OCI-LY7 (cell line): ENCODE results near the gene KCNQ1OT1. TPM values are rescaled to one million over a fixed set of nuclear protein-coding genes. Genes with fewer than 3 reads are reported as not detected.

Experiments used
- BruUV-seq: library from RNA; stranded (reverse); fragments of 400-500 nt; replicated peaks from 2 replicates; lab custom pipeline; 2021; lab: Mats Ljungman, UMichigan
- CTCF ChIA-PET: fragments of 300-600 bp; sonication (Branson Sonifier 250); formaldehyde crosslinking; loops from one replicate; lab custom pipeline; 2022; ENCODE audit warnings: antibody characterized with exemption; ENCODE audit not compliant: unreplicated experiment; lab: Charles Lee
- POLR2A ChIA-PET: fragments of 300-600 bp; sonication (Branson Sonifier 250); formaldehyde crosslinking; loops from one replicate; lab custom pipeline; 2022; ENCODE audit warnings: antibody characterized with exemption; lab: Charles Lee
- DNase-seq: peaks from one replicate; pipeline ENCODE4 v3.0.0-alpha.2; 2015; ENCODE audit warnings: low spot score
- H2AFZ ChIP-seq: fragments of 200-600 bp; sonication (generic), shearing (Covaris generic); 2 replicates; pipeline ENCODE4 v1.6.1; 2014; ENCODE audit warnings: mild to moderate bottlenecking, antibody characterized with exemption, low read length, moderate library complexity
- H3K27ac ChIP-seq: fragments of 200-600 bp; sonication (generic); 2 replicates; pipeline ENCODE4 v1.5.1; 2014; ENCODE audit warnings: mixed run types, low read depth, mild to moderate bottlenecking, moderate library complexity, low read length, inconsistent platforms; ENCODE audit not compliant: poor library complexity, severe bottlenecking
- H3K36me3 ChIP-seq: fragments of 200-600 bp; sonication (generic); 2 replicates; pipeline ENCODE4 v1.6.1; 2014; ENCODE audit warnings: mild to moderate bottlenecking, antibody characterized with exemption, low read length, moderate library complexity, mixed read lengths; ENCODE audit not compliant: insufficient read depth
- H3K4me1 ChIP-seq: fragments of 200-600 bp; sonication (generic); 2 replicates; pipeline ENCODE4 v1.5.1; 2014; ENCODE audit warnings: mild to moderate bottlenecking, low read length; ENCODE audit not compliant: insufficient read depth, poor library complexity, severe bottlenecking
- H3K4me2 ChIP-seq: fragments of 200-600 bp; sonication (generic); 2 replicates; pipeline ENCODE4 v1.6.1; 2014; ENCODE audit warnings: mild to moderate bottlenecking, low read length
- H3K4me3 ChIP-seq: fragments of 200-600 bp; sonication (generic); 2 replicates; pipeline ENCODE4 v1.5.1; 2014; ENCODE audit warnings: mild to moderate bottlenecking, low read depth, low read length; ENCODE audit not compliant: poor library complexity, severe bottlenecking
- H3K79me2 ChIP-seq: fragments of 200-600 bp; sonication (generic); 2 replicates; pipeline ENCODE4 v1.6.1; 2016; ENCODE audit warnings: low read depth, mild to moderate bottlenecking, low read length, moderate library complexity, mixed read lengths; ENCODE audit not compliant: insufficient read depth
- H3K9me2 ChIP-seq: fragments of 200-600 bp; sonication (generic); 2 replicates; pipeline ENCODE4 v1.6.1; 2016; ENCODE audit warnings: mild to moderate bottlenecking, low read length, mixed read lengths; ENCODE audit not compliant: insufficient read depth
- H3K9me3 ChIP-seq: fragments of 200-600 bp; sonication (generic); 2 replicates; pipeline ENCODE4 v1.6.1; 2014; ENCODE audit warnings: mild to moderate bottlenecking, mixed run types, low read length, mixed read lengths
- H4K20me1 ChIP-seq: fragments of 200-600 bp; sonication (generic); 2 replicates; pipeline ENCODE4 v1.6.1; 2014; ENCODE audit warnings: mild to moderate bottlenecking, antibody characterized with exemption, low read length, moderate library complexity, mixed read lengths; ENCODE audit not compliant: insufficient read depth
- EZH2phosphoT487 ChIP-seq: fragments of 200-600 bp; sonication (generic); IDR thresholded peaks from 2 replicates; pipeline ENCODE4 v1.6.1; 2018; ENCODE audit warnings: low read depth, borderline replicate concordance, mild to moderate bottlenecking, mixed run types, antibody characterized with exemption, low read length, moderate library complexity, mixed read lengths
- intact Hi-C: fragments of 100-400 bp; cut with micrococcal nuclease; formaldehyde crosslinking; loops from one replicate; pipeline ENCODE4 v1.10.0; 2022; ENCODE audit not compliant: unreplicated experiment
- total RNA-seq, 2 experiments: library from RNA; depleted of rRNA in 1 of 2; stranded (reverse); fragments of >200 nt in 1 of 2; shearing (Covaris generic) in 1 of 2; gene quantifications; 2 replicates each; pipeline ENCODE4 v1.2.3, GENCODE V29; 2014 to 2022
- TF ChIP-seq, protein P1 (sequence below): fragments of 200-600 bp; sonication (generic); conservative IDR thresholded peaks from 2 replicates; pipeline ENCODE4 v1.5.1; 2014; ENCODE audit warnings: mild to moderate bottlenecking, antibody characterized with exemption, low read length, moderate library complexity, mixed read lengths

The KCNQ1OT1 gene
- total RNA-seq, 2 experiments from 2014 or later = 2.9 to 3.4 TPM

GRCh38 chr11:2571598-2572281 lies 128.1 kb downstream of the KCNQ1OT1 start:
- CTCF ChIA-PET = no interaction called here
- no peak for DNase-seq

DNA sequence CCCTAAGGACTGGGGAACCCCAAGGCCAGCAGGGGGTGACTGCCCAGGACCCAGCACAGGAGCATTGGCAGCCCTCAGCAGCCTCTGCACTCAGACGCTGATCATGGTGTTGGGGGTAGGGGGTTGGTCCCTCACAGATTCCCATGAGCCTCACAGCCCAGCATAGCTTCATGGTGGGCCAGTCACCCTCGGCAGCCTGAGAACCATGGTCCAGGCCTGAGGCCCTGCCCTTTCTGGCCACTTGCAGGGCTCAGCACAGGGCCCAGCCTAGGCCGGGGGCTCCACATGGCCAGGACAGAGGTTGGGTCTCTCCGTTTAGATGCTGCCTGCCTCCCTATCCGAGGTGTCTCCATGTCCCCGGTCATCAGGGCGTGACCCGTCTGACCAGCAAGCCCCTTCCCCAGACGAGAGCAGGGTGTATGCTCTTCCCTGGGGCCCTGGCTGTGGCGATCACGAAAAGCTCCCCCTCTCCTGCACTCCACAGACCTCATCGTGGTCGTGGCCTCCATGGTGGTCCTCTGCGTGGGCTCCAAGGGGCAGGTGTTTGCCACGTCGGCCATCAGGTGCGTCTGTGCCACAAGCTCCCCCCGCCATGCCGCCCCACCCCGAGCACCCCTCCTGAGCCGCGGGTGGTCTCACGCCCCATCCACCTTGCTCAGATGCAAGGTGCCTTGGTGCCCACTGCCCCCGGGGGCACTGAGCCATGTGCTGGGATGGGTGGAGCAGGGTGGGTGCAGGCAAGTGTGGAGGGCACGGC lies 128.8 kb downstream of the KCNQ1OT1 start:
- no peak for DNase-seq
- H3K4me2 ChIP-seq = no peak overlapping the region
- TF ChIP-seq, protein P1, sequence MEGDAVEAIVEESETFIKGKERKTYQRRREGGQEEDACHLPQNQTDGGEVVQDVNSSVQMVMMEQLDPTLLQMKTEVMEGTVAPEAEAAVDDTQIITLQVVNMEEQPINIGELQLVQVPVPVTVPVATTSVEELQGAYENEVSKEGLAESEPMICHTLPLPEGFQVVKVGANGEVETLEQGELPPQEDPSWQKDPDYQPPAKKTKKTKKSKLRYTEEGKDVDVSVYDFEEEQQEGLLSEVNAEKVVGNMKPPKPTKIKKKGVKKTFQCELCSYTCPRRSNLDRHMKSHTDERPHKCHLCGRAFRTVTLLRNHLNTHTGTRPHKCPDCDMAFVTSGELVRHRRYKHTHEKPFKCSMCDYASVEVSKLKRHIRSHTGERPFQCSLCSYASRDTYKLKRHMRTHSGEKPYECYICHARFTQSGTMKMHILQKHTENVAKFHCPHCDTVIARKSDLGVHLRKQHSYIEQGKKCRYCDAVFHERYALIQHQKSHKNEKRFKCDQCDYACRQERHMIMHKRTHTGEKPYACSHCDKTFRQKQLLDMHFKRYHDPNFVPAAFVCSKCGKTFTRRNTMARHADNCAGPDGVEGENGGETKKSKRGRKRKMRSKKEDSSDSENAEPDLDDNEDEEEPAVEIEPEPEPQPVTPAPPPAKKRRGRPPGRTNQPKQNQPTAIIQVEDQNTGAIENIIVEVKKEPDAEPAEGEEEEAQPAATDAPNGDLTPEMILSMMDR = no peak
- TF ChIP-seq EZH2phosphoT487 = no peak
- H3K27ac ChIP-seq = no peak overlapping the region
- no peaks in the 10 kb centered on the region for H3K79me2 ChIP-seq
- H2AFZ ChIP-seq = no peak overlapping the region
- no peaks in the 10 kb centered on the region for H3K4me1 ChIP-seq
- no peaks in the 10 kb centered on the region for H3K9me2 ChIP-seq
- H3K4me3 ChIP-seq = no peak overlapping the region
- no peaks in the 10 kb centered on the region for H4K20me1 ChIP-seq
- no peaks in the 10 kb centered on the region for H3K36me3 ChIP-seq
- CTCF ChIA-PET = no interaction called here
- POLR2A ChIA-PET = no interaction called here
- no peaks in the 10 kb centered on the region for H3K9me3 ChIP-seq
- BruUV-seq = no TSS peak
- intact Hi-C loops = no loop called here

More at GRCh38 chr11:2571598-2572281, 128.1 kb downstream of the KCNQ1OT1 start:
- no peaks in the 10 kb centered on the region for H3K79me2 ChIP-seq
- intact Hi-C loops = no loop called here
- TF ChIP-seq EZH2phosphoT487 = no peak
- TF ChIP-seq, protein P1 = no peak
- POLR2A ChIA-PET = no interaction called here
- no peak overlapping the region for H2AFZ ChIP-seq
- no peak overlapping the region for H3K27ac ChIP-seq
- H3K36me3 ChIP-seq = no peaks in the 10 kb centered on the region
- H3K4me2 ChIP-seq = no peak overlapping the region
- H3K9me2 ChIP-seq = no peaks in the 10 kb centered on the region
- no peaks in the 10 kb centered on the region for H3K4me1 ChIP-seq
- no TSS peak for BruUV-seq
- no peaks in the 10 kb centered on the region for H3K9me3 ChIP-seq
- no peak overlapping the region for H3K4me3 ChIP-seq
- H4K20me1 ChIP-seq = no peaks in the 10 kb centered on the region
